Neural crest cell (in vitro differentiated cells): ENCODE data around the gene KIR3DL2. TPM values are rescaled to one million over a fixed set of nuclear protein-coding genes. Genes with fewer than 3 reads are reported as not detected.

Source experiments
- DNase-seq: peaks from one replicate; pipeline ENCODE4 v3.0.0; 2021; ENCODE audit warnings: low read depth, mixed read lengths, low spot score
- H3K27ac Mint-ChIP-seq: one replicate; pipeline ENCODE4 v1.8.0; 2021; ENCODE audit warnings: mild to moderate bottlenecking, mixed read lengths; ENCODE audit not compliant: unreplicated experiment
- H3K27me3 Mint-ChIP-seq: 2 replicates; pipeline ENCODE4 v1.8.0; 2021; ENCODE audit warnings: low read depth, mild to moderate bottlenecking, mixed read lengths
- H3K36me3 Mint-ChIP-seq: 2 replicates; pipeline ENCODE4 v1.8.0; 2021; ENCODE audit warnings: low read depth, mild to moderate bottlenecking, mixed read lengths
- H3K4me1 Mint-ChIP-seq: 2 replicates; pipeline ENCODE4 v1.8.0; 2021; ENCODE audit warnings: mixed read lengths
- H3K4me3 Mint-ChIP-seq: one replicate; pipeline ENCODE4 v1.8.0; 2021; ENCODE audit warnings: mild to moderate bottlenecking, mixed read lengths
- H3K9me3 Mint-ChIP-seq: 2 replicates; pipeline ENCODE4 v1.8.0; 2021; ENCODE audit warnings: mixed read lengths
- total RNA-seq: library from RNA; stranded (reverse); gene quantifications from 2 replicates; pipeline ENCODE4 v1.2.1, GENCODE V29; 2021
- TF ChIP-seq, protein P1 (sequence below): fragments of 200-600 bp; sonication (generic); conservative IDR thresholded peaks from 2 replicates; pipeline ENCODE4 v1.5.0; 2021; ENCODE audit warnings: antibody characterized with exemption, mild to moderate bottlenecking

KIR3DL2 gene
- total RNA-seq, 1 donor from 2014 or later, result not detected

DNA sequence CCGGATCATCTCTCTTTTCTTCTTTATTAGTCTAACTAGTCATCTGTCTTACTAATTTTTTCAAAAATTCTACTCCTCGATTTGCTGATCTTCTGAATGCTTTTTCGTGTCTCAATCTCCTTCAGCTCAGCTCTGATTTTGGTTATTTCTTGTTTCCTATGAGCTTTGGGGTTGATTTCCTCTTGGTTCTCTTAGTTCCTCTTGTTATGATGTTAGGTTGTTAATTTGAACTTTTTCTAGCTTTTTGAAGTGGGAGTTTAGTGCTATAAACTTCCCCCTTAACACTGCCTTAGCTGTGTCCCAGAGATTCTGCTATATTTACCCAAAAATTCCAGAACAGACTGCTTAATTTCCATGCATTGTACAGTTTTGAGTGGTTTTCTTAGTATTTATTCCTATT is 27.2 kb downstream of the KIR3DL2 start:
- Mint-ChIP-seq H3K27ac (no peak overlapping the region), H3K4me1 (no peaks in the 10 kb centered on the region), H3K4me3 (no peak overlapping the region), H3K9me3 (no peaks in the 10 kb centered on the region), H3K27me3 (peaks cover 68% of the 10 kb centered on the region), H3K36me3 (no peaks in the 10 kb centered on the region)
- TF ChIP-seq, protein P1, sequence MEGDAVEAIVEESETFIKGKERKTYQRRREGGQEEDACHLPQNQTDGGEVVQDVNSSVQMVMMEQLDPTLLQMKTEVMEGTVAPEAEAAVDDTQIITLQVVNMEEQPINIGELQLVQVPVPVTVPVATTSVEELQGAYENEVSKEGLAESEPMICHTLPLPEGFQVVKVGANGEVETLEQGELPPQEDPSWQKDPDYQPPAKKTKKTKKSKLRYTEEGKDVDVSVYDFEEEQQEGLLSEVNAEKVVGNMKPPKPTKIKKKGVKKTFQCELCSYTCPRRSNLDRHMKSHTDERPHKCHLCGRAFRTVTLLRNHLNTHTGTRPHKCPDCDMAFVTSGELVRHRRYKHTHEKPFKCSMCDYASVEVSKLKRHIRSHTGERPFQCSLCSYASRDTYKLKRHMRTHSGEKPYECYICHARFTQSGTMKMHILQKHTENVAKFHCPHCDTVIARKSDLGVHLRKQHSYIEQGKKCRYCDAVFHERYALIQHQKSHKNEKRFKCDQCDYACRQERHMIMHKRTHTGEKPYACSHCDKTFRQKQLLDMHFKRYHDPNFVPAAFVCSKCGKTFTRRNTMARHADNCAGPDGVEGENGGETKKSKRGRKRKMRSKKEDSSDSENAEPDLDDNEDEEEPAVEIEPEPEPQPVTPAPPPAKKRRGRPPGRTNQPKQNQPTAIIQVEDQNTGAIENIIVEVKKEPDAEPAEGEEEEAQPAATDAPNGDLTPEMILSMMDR, result no peak
- no peak for DNase-seq

DNA sequence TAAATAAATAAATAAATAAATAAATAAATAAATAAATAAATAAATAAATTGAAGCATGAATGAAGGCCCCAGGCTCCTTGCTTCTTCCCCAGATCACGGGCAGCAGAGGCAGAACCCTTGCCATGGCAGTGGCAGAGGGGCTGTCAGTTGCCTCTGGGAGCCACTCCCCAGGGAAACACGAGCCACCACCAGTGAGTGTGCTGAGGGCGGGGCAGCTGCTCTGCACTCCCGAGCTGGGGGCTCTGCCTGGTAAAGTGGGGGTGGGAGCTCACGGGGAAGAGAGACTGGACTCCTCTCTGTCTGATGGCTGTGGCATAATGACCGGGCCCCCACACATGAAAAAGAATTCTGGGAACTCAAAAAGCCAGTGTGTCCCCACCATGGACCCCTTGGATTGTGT is 31.6 kb downstream of the KIR3DL2 start:
- Mint-ChIP-seq H3K4me3 (no peak overlapping the region), H3K27me3 (peaks cover 46% of the 10 kb centered on the region), H3K36me3 (no peaks in the 10 kb centered on the region), H3K27ac (no peak overlapping the region), H3K9me3 (no peaks in the 10 kb centered on the region), H3K4me1 (no peaks in the 10 kb centered on the region)
- TF ChIP-seq, protein P1, result no peak
- no peak for DNase-seq

GRCh38 chr19:54882758-54883157 is 32.5 kb downstream of the KIR3DL2 start:
- TF ChIP-seq, protein P1, result no peak
- Mint-ChIP-seq H3K9me3 (no peaks in the 10 kb centered on the region), H3K36me3 (no peaks in the 10 kb centered on the region), H3K4me3 (no peak overlapping the region), H3K27me3 (peaks cover 39% of the 10 kb centered on the region), H3K27ac (no peak overlapping the region), H3K4me1 (no peaks in the 10 kb centered on the region)
- DNase-seq, result no peak

DNA sequence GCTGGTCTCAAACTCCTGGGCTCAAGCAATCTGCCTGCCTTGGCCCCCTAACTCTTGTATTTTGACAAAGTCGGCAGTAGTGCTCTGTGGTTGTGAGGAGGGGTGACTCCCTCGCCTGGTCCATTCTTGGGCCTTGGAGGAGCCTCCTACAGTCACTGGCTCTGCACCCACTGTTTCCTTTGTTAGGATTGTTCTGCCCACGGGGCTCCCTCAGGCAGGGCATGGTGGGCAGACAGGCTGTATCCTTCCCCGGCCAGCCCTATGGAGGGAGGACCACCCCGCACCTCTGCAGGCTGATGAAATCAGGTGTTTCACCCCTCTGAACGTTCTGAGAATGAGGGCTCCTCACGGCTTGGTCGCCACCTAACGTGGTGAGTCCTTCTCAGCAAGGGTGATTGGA is 33.0 kb downstream of the KIR3DL2 start:
- Mint-ChIP-seq H3K4me1 (no peaks in the 10 kb centered on the region), H3K27ac (no peak overlapping the region), H3K4me3 (no peak overlapping the region), H3K9me3 (no peaks in the 10 kb centered on the region), H3K27me3 (peaks cover 37% of the 10 kb centered on the region), H3K36me3 (no peaks in the 10 kb centered on the region)
- DNase-seq, result no peak
- TF ChIP-seq, protein P1, result no peak

- no peak overlapping the region for H3K27ac Mint-ChIP-seq
- no peaks in the 10 kb centered on the region for H3K9me3 Mint-ChIP-seq
- no peak for DNase-seq
- H3K36me3 Mint-ChIP-seq, result no peaks in the 10 kb centered on the region
- H3K4me1 Mint-ChIP-seq, result no peaks in the 10 kb centered on the region
- TF ChIP-seq, protein P1, result no peak
- H3K4me3 Mint-ChIP-seq, result no peak overlapping the region
- H3K27me3 Mint-ChIP-seq, result peaks cover 4% of the 10 kb centered on the region
Observed at GRCh38 chr19:54888239-54888638, 38.0 kb downstream of the KIR3DL2 start.

DNA sequence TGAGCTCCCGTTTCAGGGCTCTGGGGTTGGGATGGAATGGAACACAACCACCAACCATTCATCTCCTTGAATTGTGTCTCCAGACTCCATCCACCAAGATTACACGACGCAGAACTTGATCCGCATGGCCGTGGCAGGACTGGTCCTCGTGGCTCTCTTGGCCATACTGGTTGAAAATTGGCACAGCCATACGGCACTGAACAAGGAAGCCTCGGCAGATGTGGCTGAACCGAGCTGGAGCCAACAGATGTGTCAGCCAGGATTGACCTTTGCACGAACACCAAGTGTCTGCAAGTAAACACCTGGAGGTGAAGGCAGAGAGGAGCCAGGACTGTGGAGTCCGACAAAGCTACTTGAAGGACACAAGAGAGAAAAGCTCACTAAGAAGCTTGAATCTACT is 39.3 kb downstream of the KIR3DL2 start:
- H3K36me3 Mint-ChIP-seq, result no peaks in the 10 kb centered on the region
- no peak for DNase-seq
- no peak overlapping the region for H3K27ac Mint-ChIP-seq

More for the DNA sequence above, 39.3 kb downstream of the KIR3DL2 start:
- Mint-ChIP-seq H3K9me3 (no peaks in the 10 kb centered on the region), H3K27me3 (peaks cover 9% of the 10 kb centered on the region), H3K4me1 (no peaks in the 10 kb centered on the region), H3K4me3 (no peak overlapping the region)
- TF ChIP-seq, protein P1, result no peak
